H9 (cell line): ENCODE measurements around the gene TAF3. TPM values are rescaled to one million over a fixed set of nuclear protein-coding genes. Genes with fewer than 3 reads are reported as not detected.

ENCODE experiments used
- DNase-seq: peaks from one replicate; pipeline ENCODE4 v3.0.0-alpha.2; 2017
- H2AFZ ChIP-seq: one replicate; pipeline ENCODE4 v1.6.1; 2013; ENCODE audit warnings: mild to moderate bottlenecking, low read length, control low read depth, moderate library complexity
- H2AK5ac ChIP-seq: 2 replicates; pipeline ENCODE4 v1.6.1; 2013; ENCODE audit warnings: low read length, control low read depth, mixed read lengths; ENCODE audit not compliant: insufficient read length
- H2BK120ac ChIP-seq: one replicate; pipeline ENCODE4 v1.6.1; 2013; ENCODE audit warnings: low read depth, mild to moderate bottlenecking, low read length, control low read depth, inconsistent platforms; ENCODE audit not compliant: poor library complexity, severe bottlenecking
- H2BK12ac ChIP-seq: 2 replicates; pipeline ENCODE4 v1.6.1; 2013; ENCODE audit warnings: low read length, control low read depth, mixed read lengths, low read depth; ENCODE audit not compliant: insufficient read length
- H2BK15ac ChIP-seq: 2 replicates; pipeline ENCODE4 v1.6.1; 2013; ENCODE audit warnings: low read depth, low read length, control low read depth
- H2BK20ac ChIP-seq: one replicate; pipeline ENCODE4 v1.6.1; 2013; ENCODE audit warnings: low read depth, mild to moderate bottlenecking, low read length, control low read depth, inconsistent platforms; ENCODE audit not compliant: poor library complexity, severe bottlenecking
- H2BK5ac ChIP-seq: 2 replicates; pipeline ENCODE4 v1.6.1; 2013; ENCODE audit warnings: low read length, control low read depth, mixed read lengths; ENCODE audit not compliant: insufficient read length
- H3K14ac ChIP-seq: 2 replicates; pipeline ENCODE4 v1.6.1; 2013; ENCODE audit warnings: low read length, control low read depth; ENCODE audit not compliant: insufficient read depth
- H3K18ac ChIP-seq: 2 replicates; pipeline ENCODE4 v1.6.1; 2013; ENCODE audit warnings: low read depth, mild to moderate bottlenecking, mixed read lengths, low read length, control low read depth; ENCODE audit not compliant: insufficient read length
- H3K23ac ChIP-seq: 2 replicates; pipeline ENCODE4 v1.6.1; 2013; ENCODE audit warnings: low read length, control low read depth, mixed read lengths, low read depth; ENCODE audit not compliant: insufficient read length
- H3K23me2 ChIP-seq: 2 replicates; pipeline ENCODE4 v1.6.1; 2013; ENCODE audit warnings: low read depth, mild to moderate bottlenecking, mixed read lengths, low read length, control low read depth; ENCODE audit not compliant: insufficient read length, poor library complexity, severe bottlenecking
- H3K27ac ChIP-seq: 2 replicates; pipeline ENCODE4 v1.5.1; 2013; ENCODE audit warnings: low read length, control low read depth, mixed read lengths, low read depth; ENCODE audit not compliant: insufficient read length
- H3K27me3 ChIP-seq: 2 replicates; pipeline ENCODE4 v1.6.1; 2013; ENCODE audit warnings: low read length, control low read depth, inconsistent platforms; ENCODE audit not compliant: insufficient read depth
- H3K4ac ChIP-seq: 2 replicates; pipeline ENCODE4 v1.6.1; 2013; ENCODE audit warnings: low read depth, mild to moderate bottlenecking, control low read depth, inconsistent platforms, low read length, moderate library complexity
- H3K4me1 ChIP-seq: 2 replicates; pipeline ENCODE4 v1.6.1; 2013; ENCODE audit warnings: low read length, control low read depth, inconsistent platforms; ENCODE audit not compliant: insufficient read depth
- H3K4me2 ChIP-seq: 2 replicates; pipeline ENCODE4 v1.6.1; 2013; ENCODE audit warnings: low read length, control low read depth, mixed read lengths; ENCODE audit not compliant: insufficient read length, insufficient read depth
- H3K56ac ChIP-seq: 2 replicates; pipeline ENCODE4 v1.6.1; 2013; ENCODE audit warnings: low read depth, mild to moderate bottlenecking, mixed read lengths, low read length, control low read depth; ENCODE audit not compliant: insufficient read length
- H3K79me1 ChIP-seq: 2 replicates; pipeline ENCODE4 v1.6.1; 2013; ENCODE audit warnings: low read depth, mild to moderate bottlenecking, moderate library complexity, low read length, control low read depth, inconsistent platforms; ENCODE audit not compliant: insufficient read depth, poor library complexity, severe bottlenecking
- H3K79me2 ChIP-seq: 2 replicates; pipeline ENCODE4 v1.6.1; 2013; ENCODE audit warnings: low read length, control low read depth, inconsistent platforms; ENCODE audit not compliant: insufficient read depth
- H3K9ac ChIP-seq: 2 replicates; pipeline ENCODE4 v1.6.1; 2013; ENCODE audit warnings: low read length, control low read depth, mixed read lengths; ENCODE audit not compliant: insufficient read length; ENCODE audit errors: extremely low read depth
- H3K9me3 ChIP-seq: one replicate; pipeline ENCODE4 v1.6.1; 2013; ENCODE audit warnings: low read depth, low read length, inconsistent platforms; ENCODE audit not compliant: control insufficient read depth
- H3T11ph ChIP-seq: one replicate; pipeline ENCODE4 v1.6.1; 2013; ENCODE audit warnings: mild to moderate bottlenecking, low read length, control low read depth, inconsistent platforms
- H4K20me1 ChIP-seq: one replicate; pipeline ENCODE4 v1.6.1; 2013; ENCODE audit not compliant: control insufficient read depth, insufficient read length, insufficient read depth
- H4K5ac ChIP-seq: 2 replicates; pipeline ENCODE4 v1.6.1; 2013; ENCODE audit warnings: low read depth, mild to moderate bottlenecking, mixed read lengths, low read length, control low read depth; ENCODE audit not compliant: insufficient read length
- H4K8ac ChIP-seq: replicated peaks from 2 replicates; pipeline ENCODE4 v1.6.1; 2013; ENCODE audit warnings: low read length, control low read depth, mixed read lengths, low read depth; ENCODE audit not compliant: insufficient read length
- H4K91ac ChIP-seq: 2 replicates; pipeline ENCODE4 v1.6.1; 2013; ENCODE audit warnings: low read depth, mild to moderate bottlenecking, moderate library complexity, mixed read lengths, low read length, control low read depth; ENCODE audit not compliant: insufficient read length
- H3K27ac Mint-ChIP-seq, 3 experiments: 2 replicates in 2 of 3; 3 replicates in 1 of 3; pipeline ENCODE4 v1.8.0; 2020 to 2021; ENCODE audit warnings: mixed read lengths in 3 of 3, mild to moderate bottlenecking in 1 of 3, moderate library complexity in 1 of 3
- H3K27me3 Mint-ChIP-seq: 2 replicates; pipeline ENCODE4 v1.8.0; 2021; ENCODE audit warnings: low read depth, mild to moderate bottlenecking, moderate library complexity, mixed read lengths
- H3K36me3 Mint-ChIP-seq, 3 experiments: 2 replicates in 2 of 3; 3 replicates in 1 of 3; pipeline ENCODE4 v1.8.0; 2020 to 2021; ENCODE audit warnings: low read depth in 3 of 3, mixed read lengths in 3 of 3; ENCODE audit not compliant: insufficient read depth in 1 of 3
- H3K4me1 Mint-ChIP-seq, 2 experiments: 2 replicates each; pipeline ENCODE4 v1.8.0; 2020; ENCODE audit warnings: mixed read lengths in 2 of 2
- H3K4me3 Mint-ChIP-seq, 2 experiments: 2 replicates in 1 of 2; 3 replicates in 1 of 2; pipeline ENCODE4 v1.8.0; 2020 to 2021; ENCODE audit warnings: mild to moderate bottlenecking in 2 of 2, mixed read lengths in 2 of 2, moderate library complexity in 1 of 2
- H3K9me3 Mint-ChIP-seq, 2 experiments: 2 replicates in 1 of 2; 3 replicates in 1 of 2; pipeline ENCODE4 v1.8.0; 2020; ENCODE audit warnings: mild to moderate bottlenecking in 2 of 2, mixed read lengths in 2 of 2, moderate library complexity in 1 of 2
- WGBS: extraction: QIAGEN DNeasy Blood & Tissue Kit; methylation state at CpG from one replicate; pipeline ENCODE4 v1.1.7; 2013; ENCODE audit warnings: missing lambda C conversion rate, low lambda C conversion rate, mixed read lengths; ENCODE audit not compliant: insufficient read length; ENCODE audit errors: extremely low coverage; 5-methylcytosine and 5-hydroxymethylcytosine counted together
- total RNA-seq: library from RNA; stranded (reverse); gene quantifications from 2 replicates; pipeline ENCODE4 v1.2.1, GENCODE V29; 2021
- TF ChIP-seq, protein P1 (sequence below): fragments of 200-600 bp; sonication (generic); conservative IDR thresholded peaks from 3 replicates; pipeline ENCODE4 v1.8.0; 2021; ENCODE audit warnings: antibody characterized with exemption, mild to moderate bottlenecking

Gene TAF3
- total RNA-seq, 1 experiment from 2014 or later = 10.2 TPM

DNA sequence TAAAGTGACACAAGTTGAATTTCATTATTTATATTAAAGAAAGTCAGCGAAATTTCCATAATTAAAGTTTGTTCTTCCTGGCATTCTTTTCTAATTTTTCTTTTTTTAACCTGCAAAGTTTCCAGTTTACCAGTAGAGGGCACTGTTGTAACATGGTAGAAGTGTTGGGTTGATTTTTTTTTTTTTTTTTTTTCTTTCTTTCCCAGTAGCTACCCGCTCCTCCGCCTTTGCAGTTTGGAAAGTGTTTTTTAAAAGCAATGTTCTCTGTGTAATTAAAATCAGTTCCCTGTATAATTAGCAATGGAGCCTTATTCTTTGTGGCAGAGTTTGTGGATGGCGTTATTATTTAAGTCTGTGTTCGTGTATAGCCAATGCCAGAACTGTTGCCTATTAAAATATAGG is 53.7 kb downstream of the TAF3 start:
- no peak overlapping the region for H3K4me2 ChIP-seq
- TF ChIP-seq, protein P1, sequence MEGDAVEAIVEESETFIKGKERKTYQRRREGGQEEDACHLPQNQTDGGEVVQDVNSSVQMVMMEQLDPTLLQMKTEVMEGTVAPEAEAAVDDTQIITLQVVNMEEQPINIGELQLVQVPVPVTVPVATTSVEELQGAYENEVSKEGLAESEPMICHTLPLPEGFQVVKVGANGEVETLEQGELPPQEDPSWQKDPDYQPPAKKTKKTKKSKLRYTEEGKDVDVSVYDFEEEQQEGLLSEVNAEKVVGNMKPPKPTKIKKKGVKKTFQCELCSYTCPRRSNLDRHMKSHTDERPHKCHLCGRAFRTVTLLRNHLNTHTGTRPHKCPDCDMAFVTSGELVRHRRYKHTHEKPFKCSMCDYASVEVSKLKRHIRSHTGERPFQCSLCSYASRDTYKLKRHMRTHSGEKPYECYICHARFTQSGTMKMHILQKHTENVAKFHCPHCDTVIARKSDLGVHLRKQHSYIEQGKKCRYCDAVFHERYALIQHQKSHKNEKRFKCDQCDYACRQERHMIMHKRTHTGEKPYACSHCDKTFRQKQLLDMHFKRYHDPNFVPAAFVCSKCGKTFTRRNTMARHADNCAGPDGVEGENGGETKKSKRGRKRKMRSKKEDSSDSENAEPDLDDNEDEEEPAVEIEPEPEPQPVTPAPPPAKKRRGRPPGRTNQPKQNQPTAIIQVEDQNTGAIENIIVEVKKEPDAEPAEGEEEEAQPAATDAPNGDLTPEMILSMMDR = peak; percentile 83

More for the DNA sequence above, 53.7 kb downstream of the TAF3 start:
- H3K27ac ChIP-seq = no peak overlapping the region
- DNase-seq = no peak
- no peak overlapping the region for H2AFZ ChIP-seq
- no peaks in the 10 kb centered on the region for H3K27me3 Mint-ChIP-seq
- no peaks in the 10 kb centered on the region for H4K20me1 ChIP-seq
- no peak overlapping the region for H2BK20ac ChIP-seq
- H3K4ac ChIP-seq = no peak overlapping the region
- H2BK5ac ChIP-seq = no peak overlapping the region
- no peaks in the 10 kb centered on the region for H3K27me3 ChIP-seq
- no peak overlapping the region for H3K27ac Mint-ChIP-seq
- H3K9me3 ChIP-seq = no peaks in the 10 kb centered on the region
- no peak overlapping the region for H2BK12ac ChIP-seq
- H4K5ac ChIP-seq = no peak overlapping the region
- no peaks in the 10 kb centered on the region for H3K79me2 ChIP-seq
- no peak overlapping the region for H2AK5ac ChIP-seq
- no peak overlapping the region for H3K18ac ChIP-seq
- WGBS = no CpG with 5 or more reads among the region's 5 CpGs
- no peak overlapping the region for H4K91ac ChIP-seq
- no peak overlapping the region for H3K56ac ChIP-seq
- no peak overlapping the region for H2BK120ac ChIP-seq
- no peak overlapping the region for H3T11ph ChIP-seq
- H2BK15ac ChIP-seq = no peak overlapping the region
- no peaks in the 10 kb centered on the region for H3K36me3 Mint-ChIP-seq
- no peaks in the 10 kb centered on the region for H3K79me1 ChIP-seq
- H3K14ac ChIP-seq = no peak overlapping the region
- H3K9me3 Mint-ChIP-seq = no peaks in the 10 kb centered on the region
- no peak overlapping the region for H4K8ac ChIP-seq
- no peak overlapping the region for H3K23ac ChIP-seq
- peaks cover 10 to 11% of the 10 kb centered on the region in 2 experiments for H3K4me1 Mint-ChIP-seq
- H3K4me3 Mint-ChIP-seq = no peak overlapping the region
- H3K9ac ChIP-seq = no peak overlapping the region
- no peaks in the 10 kb centered on the region for H3K23me2 ChIP-seq
- no peaks in the 10 kb centered on the region for H3K4me1 ChIP-seq
